GM21529 (cell line): ENCODE results near the gene SPATA25.
A peak's percentile ranks its signal among the peaks of the same experiment; 100 is the strongest.
"Not testable (repeated sequence)": the region's sequence is repeated elsewhere in the genome, so short reads cannot be mapped to it uniquely, and the experiment has no call there.

Experiments
- ATAC-seq: cut with Tn5 transposase; IDR thresholded peaks from one replicate; pipeline ENCODE4 v1.9.1; 2021; ENCODE audit not compliant: unreplicated experiment

Gene SPATA25

GRCh38 chr20:45917790-45918141, 30.3 kb upstream of the SPATA25 start:
- ATAC-seq = no peak

- no peak for ATAC-seq
Measured at GRCh38 chr20:45913116-45913515, 25.7 kb upstream of the SPATA25 start.

DNA sequence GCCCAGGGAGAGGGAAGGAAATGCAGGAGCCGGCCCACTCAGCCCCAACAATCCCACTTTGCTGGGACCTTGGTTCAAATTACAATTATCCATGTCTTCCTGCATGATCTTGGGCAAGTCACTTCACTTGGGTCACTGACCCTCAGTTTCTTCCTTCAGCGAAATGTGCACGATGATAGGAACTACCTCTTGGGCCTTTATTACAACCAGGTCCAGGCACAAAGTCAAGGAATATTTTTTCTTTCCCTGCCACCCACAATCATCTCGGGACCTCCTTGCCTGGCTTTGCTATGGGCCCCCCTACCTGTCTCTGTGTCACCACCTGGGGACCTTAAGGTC, 24.9 kb upstream of the SPATA25 start:
- ATAC-seq = no peak

GRCh38 chr20:45911486-45912343, 24.3 kb upstream of the SPATA25 start, which contains the start of gene PLTP:
TSS of gene PLTP (minus strand) at chr20:45912155. CDS start at chr20:45911452, 703 bp downstream.
- no peak for ATAC-seq

DNA sequence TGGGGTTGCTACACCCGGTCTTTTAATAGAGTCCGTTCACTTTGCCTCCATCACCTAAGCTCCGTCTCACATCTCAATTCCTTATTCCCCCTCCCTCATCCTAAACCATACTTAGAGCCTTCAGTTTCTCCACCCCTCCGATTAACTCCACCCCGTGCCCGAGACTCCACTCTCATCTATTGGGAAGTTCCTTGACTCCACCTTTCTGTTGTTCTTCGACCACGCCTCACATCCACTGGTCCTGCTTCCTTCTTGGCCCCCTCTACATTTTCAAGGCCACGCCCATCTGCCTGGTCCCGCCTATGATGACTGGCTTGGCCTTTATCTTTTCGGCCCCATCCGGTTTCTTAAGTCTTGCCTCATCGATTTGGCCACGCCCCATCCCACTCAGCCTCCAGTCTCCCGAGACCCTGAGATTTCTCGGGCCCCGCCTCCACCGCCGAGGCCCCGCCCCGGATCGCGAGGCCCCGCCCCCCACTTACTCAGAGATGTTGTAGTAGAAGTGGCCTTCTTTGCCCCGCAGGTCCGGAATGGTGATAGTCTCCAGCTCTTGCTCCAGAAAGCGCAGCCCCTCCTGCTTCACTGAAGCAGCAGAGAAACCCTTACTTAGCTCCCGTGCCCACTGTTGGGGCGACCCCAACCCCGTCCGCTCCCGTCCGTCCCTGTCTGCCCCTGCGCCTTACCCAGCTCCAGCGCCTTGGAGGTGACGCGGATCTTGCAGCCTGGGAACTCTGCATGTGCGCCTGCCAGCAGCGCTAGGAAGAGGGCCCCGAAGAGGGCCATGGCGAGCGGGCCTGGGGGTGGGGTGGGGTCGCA, 23.5 kb upstream of the SPATA25 start:
- peak; percentile 85 for ATAC-seq

GRCh38 chr20:45909817-45910669, 22.6 kb upstream of the SPATA25 start:
- ATAC-seq = no peak

- no peak for ATAC-seq
Measured at GRCh38 chr20:45909336-45909808, 21.9 kb upstream of the SPATA25 start.

- no peak for ATAC-seq
Measured at GRCh38 chr20:45908084-45908483, 20.7 kb upstream of the SPATA25 start.

DNA sequence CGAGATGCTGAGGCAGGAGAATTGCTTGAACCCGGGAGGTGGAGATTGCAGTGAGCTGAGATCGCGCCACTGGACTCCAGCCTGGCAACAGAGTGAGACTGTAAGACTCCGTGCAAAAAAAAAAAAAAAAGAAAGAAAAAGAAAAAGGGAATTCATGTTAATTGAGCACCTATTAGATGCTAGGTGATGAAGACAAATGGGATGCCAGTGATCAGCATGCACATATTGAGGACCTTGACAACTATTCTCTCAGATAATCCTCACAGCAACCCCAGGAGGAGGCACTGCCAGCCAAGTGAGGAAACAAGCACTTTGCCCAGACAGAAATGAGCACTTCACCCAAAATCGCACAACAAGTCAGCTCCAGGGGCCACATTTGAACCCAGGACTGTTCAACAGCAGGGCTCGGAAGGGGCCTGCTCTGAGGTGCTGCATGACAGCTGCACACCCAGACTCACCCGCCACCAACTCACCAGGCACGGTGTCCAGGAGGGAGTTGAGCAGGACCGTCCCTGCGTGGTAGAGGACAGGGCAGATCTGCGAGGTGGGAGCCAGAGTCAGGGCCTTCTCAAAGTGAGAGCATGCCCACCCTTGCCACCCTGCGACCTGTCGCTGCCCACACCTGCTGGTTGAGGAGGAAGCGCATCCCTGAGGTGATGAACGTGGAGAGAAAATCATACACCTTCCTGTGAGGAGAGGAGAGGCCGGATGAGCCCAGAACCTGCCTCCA, 20.0 kb upstream of the SPATA25 start:
- no peak for ATAC-seq

- ATAC-seq = no peak
Measured at GRCh38 chr20:45905505-45906079, 18.2 kb upstream of the SPATA25 start.

DNA sequence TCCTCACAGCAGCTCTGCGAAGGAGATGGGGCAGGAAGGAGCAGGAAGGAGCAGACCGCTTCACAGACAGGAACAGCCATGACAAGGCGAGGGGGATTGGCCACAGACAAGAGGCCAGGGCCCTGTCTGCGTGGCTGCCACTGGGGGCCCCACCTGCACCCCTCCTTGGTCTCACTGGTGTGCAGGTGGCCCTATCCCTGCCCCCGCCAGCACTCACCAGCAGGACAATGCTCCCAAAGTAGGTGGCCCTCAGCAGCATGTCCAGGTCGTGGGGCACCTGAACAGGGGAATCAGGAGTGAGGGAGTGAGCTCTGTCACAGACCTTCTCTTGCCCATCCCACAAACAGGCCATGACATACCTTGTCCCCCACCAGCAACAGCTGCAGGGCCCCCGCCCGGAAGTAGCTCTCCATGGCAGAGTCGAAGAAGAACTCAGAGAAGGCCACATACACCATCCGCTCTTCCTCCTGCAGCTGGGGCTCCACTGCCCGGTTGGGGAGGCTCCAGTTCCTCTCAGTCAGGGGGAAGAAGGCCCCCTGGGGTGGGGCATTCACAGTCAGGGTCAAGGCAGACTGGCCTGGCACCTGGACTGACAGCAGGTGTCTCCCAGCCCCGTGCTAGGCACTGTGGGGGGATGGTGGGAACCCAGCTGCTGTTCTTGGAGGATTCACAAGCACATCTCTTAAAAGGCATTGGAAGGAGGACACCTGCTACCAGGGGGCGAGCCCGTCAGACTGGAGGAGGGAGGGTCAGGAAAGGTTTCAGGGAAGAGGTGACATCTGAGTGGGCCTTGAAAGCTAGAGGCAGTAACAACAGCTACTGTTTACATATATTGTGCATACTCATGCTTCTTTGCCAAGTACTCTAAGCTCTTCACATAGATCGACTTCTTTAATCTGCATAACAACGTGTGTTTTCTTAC, 17.4 kb upstream of the SPATA25 start:
- ATAC-seq = no peak

GRCh38 chr20:45902199-45902701, 14.8 kb upstream of the SPATA25 start:
- ATAC-seq = no peak

DNA sequence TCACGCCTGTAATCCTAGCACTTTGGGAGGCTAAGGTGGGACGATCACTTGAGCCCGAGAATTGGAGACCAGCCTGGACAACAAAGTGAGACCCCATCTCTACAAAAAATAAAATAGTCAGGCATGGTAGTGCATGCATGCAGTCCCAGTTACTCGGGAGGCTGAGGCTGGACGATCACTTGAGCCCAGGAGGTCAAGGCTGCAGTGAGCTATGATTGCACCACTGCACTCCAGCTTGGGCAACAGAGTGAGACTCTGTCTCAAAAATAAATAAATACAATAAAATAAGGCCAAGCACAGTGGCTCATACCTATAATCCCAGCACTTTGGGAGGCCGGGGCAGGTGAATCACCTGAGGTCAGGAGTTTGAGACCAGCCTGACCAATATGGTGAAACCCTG, 13.9 kb upstream of the SPATA25 start:
- not testable (repeated sequence) for ATAC-seq

GRCh38 chr20:45899046-45899835, 11.8 kb upstream of the SPATA25 start:
- ATAC-seq = no peak

- ATAC-seq = no peak
Measured at GRCh38 chr20:45898285-45898684, 10.9 kb upstream of the SPATA25 start.

- no peak for ATAC-seq
Measured at GRCh38 chr20:45897692-45898091, 10.3 kb upstream of the SPATA25 start.

DNA sequence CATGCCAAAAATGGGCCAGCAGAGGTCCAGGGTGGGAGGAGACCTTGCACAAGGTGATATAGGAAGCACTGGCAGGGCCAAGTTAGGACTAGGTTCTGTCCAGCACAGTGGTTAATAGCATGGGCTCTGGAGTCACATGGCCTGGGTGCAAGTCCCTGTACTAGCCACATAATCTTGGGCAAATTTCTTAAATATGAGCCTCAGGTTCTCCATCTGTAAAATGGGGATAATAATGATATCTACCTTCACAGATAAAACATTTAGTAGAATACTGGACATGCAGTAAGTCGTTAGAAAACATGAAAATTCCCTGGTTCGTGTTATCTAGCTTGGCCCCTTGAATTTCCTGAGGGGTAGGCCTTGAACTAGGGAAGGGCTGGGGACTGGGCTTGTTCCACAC, 9.9 kb upstream of the SPATA25 start:
- no peak for ATAC-seq

DNA sequence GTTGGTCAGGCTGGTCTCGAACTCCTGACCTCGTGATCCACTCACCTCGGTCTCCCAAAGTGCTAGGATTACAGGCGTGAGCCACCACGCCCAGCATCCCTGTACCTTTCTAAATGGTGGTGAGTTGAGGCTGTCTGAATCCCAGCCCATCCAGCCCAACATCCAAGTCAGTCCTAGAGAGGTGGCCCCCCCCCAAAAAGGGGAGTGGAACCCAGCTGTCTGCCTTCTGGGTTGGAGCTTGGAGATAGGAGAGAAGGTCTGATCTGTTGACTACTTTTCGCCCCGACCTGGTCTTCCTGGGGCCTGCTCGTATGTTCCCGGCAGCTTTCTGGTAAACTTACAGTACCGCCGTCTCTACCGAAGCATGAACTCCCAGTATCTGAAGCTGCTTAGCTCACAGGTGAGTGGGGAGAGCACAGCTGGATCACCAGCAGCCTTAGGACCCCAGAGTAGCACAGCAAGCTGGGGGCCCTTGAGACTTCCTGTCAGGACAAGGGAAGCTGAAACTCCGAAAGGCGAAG, 9.3 kb upstream of the SPATA25 start:
- no peak for ATAC-seq
